HG02678 (cell line): ENCODE data around the gene THBS4.
A peak's percentile ranks its signal among the peaks of the same experiment; 100 is the strongest.

Experiments used
- ATAC-seq: cut with Tn5 transposase; IDR thresholded peaks from one replicate; pipeline ENCODE4 v1.9.1; 2021; ENCODE audit warnings: mild to moderate bottlenecking, moderate library complexity; ENCODE audit not compliant: unreplicated experiment

The THBS4 gene

GRCh38 chr5:80034962-80035821 is at the start of gene THBS4:
THBS4 (plus strand) TSS chr5:80035348; CDS start chr5:80035538, 190 bp downstream.
- no peak for ATAC-seq

GRCh38 chr5:79986260-79986659 is 48.9 kb upstream of the THBS4 start:
- no peak for ATAC-seq

- ATAC-seq: peak; percentile 35
Measured at GRCh38 chr5:79990205-79990597, 44.9 kb upstream of the THBS4 start.

- peak; percentile 90 for ATAC-seq
Measured at GRCh38 chr5:79990598-79991507, 44.3 kb upstream of the THBS4 start, which contains the start of gene MTX3. MTX3 (minus strand) TSS chr5:79991262; CDS start chr5:79991238, 24 bp downstream.

- no peak for ATAC-seq
Measured at GRCh38 chr5:79992891-79993657, 42.1 kb upstream of the THBS4 start.

GRCh38 chr5:79999722-80000121 is 35.4 kb upstream of the THBS4 start:
- no peak for ATAC-seq

- no peak for ATAC-seq
Measured at GRCh38 chr5:80002677-80003076, 32.5 kb upstream of the THBS4 start.

- no peak for ATAC-seq
Measured at GRCh38 chr5:80008995-80009765, 26.0 kb upstream of the THBS4 start.

GRCh38 chr5:80010754-80011392 is 24.3 kb upstream of the THBS4 start:
- no peak for ATAC-seq

- no peak for ATAC-seq
Measured at GRCh38 chr5:80025069-80025468, 10.1 kb upstream of the THBS4 start.

- no peak for ATAC-seq
Measured at GRCh38 chr5:80026841-80027240, 8.3 kb upstream of the THBS4 start.

GRCh38 chr5:80031109-80031508 is 4.0 kb upstream of the THBS4 start:
- no peak for ATAC-seq

- ATAC-seq: no peak
Measured at GRCh38 chr5:80033513-80033912, 1.6 kb upstream of the THBS4 start.

GRCh38 chr5:80034559-80034958 is 589 bp upstream of the THBS4 start:
- ATAC-seq: no peak

- no peak for ATAC-seq
Measured at GRCh38 chr5:80035839-80036238, 691 bp downstream of the THBS4 start.

GRCh38 chr5:80036615-80037014 is 1.5 kb downstream of the THBS4 start:
- ATAC-seq: no peak

- ATAC-seq: no peak
Measured at GRCh38 chr5:80037366-80037765, 2.2 kb downstream of the THBS4 start.

GRCh38 chr5:80039650-80040049 is 4.5 kb downstream of the THBS4 start:
- ATAC-seq: no peak

GRCh38 chr5:80041527-80041926 is 6.4 kb downstream of the THBS4 start:
- no peak for ATAC-seq

GRCh38 chr5:80042330-80042729 is 7.2 kb downstream of the THBS4 start:
- no peak for ATAC-seq
